MM.1S (cell line): ENCODE measurements around the gene MYADML2.

Source experiments
- EZH2 ChIP-seq: fragments of 300-600 bp; sonication (generic); optimal IDR thresholded peaks from 2 replicates; pipeline ENCODE3; 2017; ENCODE audit warnings: low read depth, mild to moderate bottlenecking, antibody characterized with exemption, low read length, mixed read lengths
- TF ChIP-seq, protein P1 (sequence below): fragments of 300-600 bp; sonication (generic); IDR thresholded peaks from 2 replicates; pipeline ENCODE4 v1.5.1; 2016; ENCODE audit warnings: antibody characterized with exemption, low read length, mixed read lengths

DNA sequence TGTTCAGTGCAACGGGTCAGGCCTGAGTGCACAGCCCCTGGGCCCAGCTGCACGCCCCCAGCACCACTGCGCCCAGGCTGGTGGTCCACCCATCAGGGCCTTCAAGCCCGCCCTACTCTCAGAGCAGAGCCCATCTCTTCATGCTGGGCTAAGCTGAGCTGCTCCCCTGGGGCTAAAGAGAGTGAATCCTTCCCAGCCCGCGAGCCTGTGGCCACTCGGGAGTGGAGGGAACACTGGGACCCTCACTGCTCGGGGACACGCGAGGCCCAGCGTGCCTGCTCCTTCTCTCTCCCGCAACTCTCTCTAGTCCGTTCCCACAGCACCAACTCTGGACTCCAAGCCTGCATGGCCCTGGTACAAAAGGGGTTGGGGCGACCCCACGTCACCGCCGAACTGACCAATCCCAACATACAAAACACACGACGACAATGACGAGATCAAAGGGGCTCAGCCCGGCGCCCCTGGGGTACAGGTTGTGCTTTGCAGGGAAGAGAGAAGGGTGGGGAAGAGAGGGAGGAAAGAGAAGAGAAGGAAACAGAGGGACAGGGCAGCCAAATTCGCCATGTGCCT is 25.0 kb downstream of the MYADML2 start:
- TF ChIP-seq, protein P1, sequence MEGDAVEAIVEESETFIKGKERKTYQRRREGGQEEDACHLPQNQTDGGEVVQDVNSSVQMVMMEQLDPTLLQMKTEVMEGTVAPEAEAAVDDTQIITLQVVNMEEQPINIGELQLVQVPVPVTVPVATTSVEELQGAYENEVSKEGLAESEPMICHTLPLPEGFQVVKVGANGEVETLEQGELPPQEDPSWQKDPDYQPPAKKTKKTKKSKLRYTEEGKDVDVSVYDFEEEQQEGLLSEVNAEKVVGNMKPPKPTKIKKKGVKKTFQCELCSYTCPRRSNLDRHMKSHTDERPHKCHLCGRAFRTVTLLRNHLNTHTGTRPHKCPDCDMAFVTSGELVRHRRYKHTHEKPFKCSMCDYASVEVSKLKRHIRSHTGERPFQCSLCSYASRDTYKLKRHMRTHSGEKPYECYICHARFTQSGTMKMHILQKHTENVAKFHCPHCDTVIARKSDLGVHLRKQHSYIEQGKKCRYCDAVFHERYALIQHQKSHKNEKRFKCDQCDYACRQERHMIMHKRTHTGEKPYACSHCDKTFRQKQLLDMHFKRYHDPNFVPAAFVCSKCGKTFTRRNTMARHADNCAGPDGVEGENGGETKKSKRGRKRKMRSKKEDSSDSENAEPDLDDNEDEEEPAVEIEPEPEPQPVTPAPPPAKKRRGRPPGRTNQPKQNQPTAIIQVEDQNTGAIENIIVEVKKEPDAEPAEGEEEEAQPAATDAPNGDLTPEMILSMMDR: no peak
- TF ChIP-seq EZH2: no peak
